Endothelial cell of umbilical vein (primary cell): Measurements from ENCODE around the gene CD47. TPM values are rescaled to one million over a fixed set of nuclear protein-coding genes. Genes with fewer than 3 reads are reported as not detected.

Experiments
- BruUV-seq: library from RNA; stranded (reverse); fragments of 400-500 nt; replicated peaks from 2 replicates; lab custom pipeline; 2021; lab: Mats Ljungman, UMichigan
- CTCF ChIA-PET: fragments of 300-600, 350-600 bp; sonication (Branson Sonifier 250); formaldehyde crosslinking; loops from one replicate; lab custom pipeline; 2021; ENCODE audit warnings: antibody characterized with exemption, inconsistent platforms; lab: Charles Lee
- POLR2A ChIA-PET: fragments of 300-600, 350-600 bp; sonication (Branson Sonifier 250); formaldehyde crosslinking; loops from one replicate; lab custom pipeline; 2021; ENCODE audit warnings: antibody characterized with exemption, inconsistent platforms; lab: Charles Lee
- DNase-seq: peaks from one replicate; pipeline ENCODE4 v3.0.0-alpha.2; 2011; ENCODE audit warnings: low read depth, low spot score
- FAIRE-seq: peaks from 2 replicates; lab custom pipeline; 2011; peaks lifted over from hg19 to GRCh38; lab: Jason Lieb, UNC
- H2AFZ ChIP-seq: 2 replicates; pipeline ENCODE4 v1.6.0; 2012; ENCODE audit warnings: low read depth, low read length, control low read depth, inconsistent platforms
- H3K27ac ChIP-seq: 2 replicates; pipeline ENCODE4 v1.5.1; 2011; ENCODE audit warnings: low read depth, mild to moderate bottlenecking, control low read depth, low read length, moderate library complexity; ENCODE audit not compliant: insufficient read depth
- H3K27me3 ChIP-seq, 2 experiments: 2 replicates each; pipeline versions ENCODE4 v1.6.0 to v1.6.1; 2011; ENCODE audit warnings: low read length in 2 of 2, mixed read lengths in 1 of 2; ENCODE audit not compliant: control insufficient read depth in 2 of 2, insufficient read depth in 2 of 2
- H3K36me3 ChIP-seq, 2 experiments: 2 replicates in 1 of 2; 3 replicates in 1 of 2; pipeline ENCODE4 v1.5.1; 2011; ENCODE audit warnings: low read length in 2 of 2, mild to moderate bottlenecking in 1 of 2, moderate library complexity in 1 of 2; ENCODE audit not compliant: control insufficient read depth in 2 of 2, insufficient read depth in 2 of 2; ENCODE audit errors: extremely low read depth in 1 of 2
- H3K4me1 ChIP-seq: 3 replicates; pipeline ENCODE4 v1.5.1; 2011; ENCODE audit warnings: mild to moderate bottlenecking, low read length; ENCODE audit not compliant: control insufficient read depth, insufficient read depth; ENCODE audit errors: extremely low read depth
- H3K4me2 ChIP-seq: 2 replicates; pipeline ENCODE4 v1.6.1; 2011; ENCODE audit warnings: low read length, control low read depth, mixed read lengths; ENCODE audit not compliant: insufficient read depth
- H3K4me3 ChIP-seq, 3 experiments: fragments of 200-600 bp in 1 of 3; sonication (generic), shearing (Covaris generic) in 1 of 3; replicated peaks in 1 of 3; 2 replicates each; pipeline ENCODE4 v1.5.1; 2011 to 2016; ENCODE audit warnings: control low read depth in 3 of 3, low read length in 3 of 3, mild to moderate bottlenecking in 2 of 3, inconsistent platforms in 1 of 3, low read depth in 1 of 3, moderate library complexity in 1 of 3; ENCODE audit not compliant: insufficient read depth in 1 of 3
- H3K79me2 ChIP-seq: 2 replicates; pipeline ENCODE4 v1.6.0; 2012; ENCODE audit warnings: low read length, inconsistent platforms; ENCODE audit not compliant: control insufficient read depth, insufficient read depth
- H3K9ac ChIP-seq: replicated peaks from 2 replicates; pipeline ENCODE3; 2011; ENCODE audit warnings: low read length, control low read depth; ENCODE audit not compliant: insufficient read depth; ENCODE audit errors: extremely low read depth
- H3K9me1 ChIP-seq: replicated peaks from 3 replicates; pipeline ENCODE4 v1.6.0; 2011; ENCODE audit warnings: mild to moderate bottlenecking, low read length; ENCODE audit not compliant: control insufficient read depth, insufficient read depth; ENCODE audit errors: extremely low read depth
- H3K9me3 ChIP-seq: replicated peaks from 2 replicates; pipeline ENCODE4 v1.5.1; 2012; ENCODE audit warnings: low read length, inconsistent platforms; ENCODE audit not compliant: control insufficient read depth, insufficient read depth
- H4K20me1 ChIP-seq: replicated peaks from 2 replicates; pipeline ENCODE3; 2011; ENCODE audit warnings: mild to moderate bottlenecking, low read length; ENCODE audit not compliant: control insufficient read depth, insufficient read depth; ENCODE audit errors: extremely low read depth
- CTCF ChIP-seq, 2 donors: IDR thresholded peaks; 1 replicate in 1 of 2; 2 replicates in 1 of 2; pipeline ENCODE4 v1.5.1; 2011; ENCODE audit warnings: low read length in 2 of 2, mild to moderate bottlenecking in 2 of 2, moderate library complexity in 2 of 2, control low read depth in 1 of 2, inconsistent platforms in 1 of 2, low read depth in 1 of 2; ENCODE audit not compliant: insufficient read depth in 1 of 2; ENCODE audit errors: extremely low read depth in 1 of 2
- EZH2 ChIP-seq: IDR thresholded peaks from 2 replicates; pipeline ENCODE4 v1.6.1; 2012; ENCODE audit warnings: borderline replicate concordance, low read depth, mild to moderate bottlenecking, moderate library complexity, low read length, inconsistent platforms; ENCODE audit not compliant: severe bottlenecking
- FOS ChIP-seq: IDR thresholded peaks from 2 replicates; pipeline ENCODE4 v1.6.1; 2011; ENCODE audit warnings: mild to moderate bottlenecking, low read length, moderate library complexity, borderline replicate concordance; ENCODE audit not compliant: insufficient read depth
- GATA2 ChIP-seq: IDR thresholded peaks from 2 replicates; pipeline ENCODE4 v1.7.0; 2011; ENCODE audit warnings: low read depth, mild to moderate bottlenecking, moderate library complexity, mixed read lengths, low read length; ENCODE audit not compliant: insufficient read length, insufficient read depth
- JUN ChIP-seq: IDR thresholded peaks from 2 replicates; pipeline ENCODE4 v1.6.1; 2011; ENCODE audit warnings: borderline replicate concordance, low read depth; ENCODE audit not compliant: insufficient read length, insufficient read depth
- MAX ChIP-seq: IDR thresholded peaks from 2 replicates; pipeline ENCODE4 v1.6.1; 2011; ENCODE audit not compliant: insufficient read depth, insufficient read length
- MYC ChIP-seq: IDR thresholded peaks from one replicate; pipeline ENCODE4 v1.6.1; 2011; ENCODE audit warnings: mild to moderate bottlenecking, low read depth, low read length
- POLR2A ChIP-seq: IDR thresholded peaks from 2 replicates; pipeline ENCODE4 v1.6.1; 2012; ENCODE audit warnings: low read depth, mild to moderate bottlenecking, control low read depth, low read length
- POLR2AphosphoS5 ChIP-seq: IDR thresholded peaks from 2 replicates; pipeline ENCODE4 v1.6.1; 2012; ENCODE audit warnings: low read depth, mild to moderate bottlenecking, control low read depth, low read length, moderate library complexity; ENCODE audit not compliant: insufficient read depth
- dilution Hi-C: fragments of 300-500 bp; cut with MboI; formaldehyde crosslinking; loops from one replicate; pipeline ENCODE4 v1.15.0; 2019; ENCODE audit warnings: low sequenced_read_pairs; ENCODE audit not compliant: extremely low pct_ligation_motif_present
- intact Hi-C: fragments of 100-400 bp; cut with micrococcal nuclease; formaldehyde crosslinking; loops from one replicate; pipeline ENCODE4 v1.10.0; 2022
- polyA plus RNA-seq, 4 experiments: library from polyadenylated mRNA; depleted of rRNA in 3 of 4; stranded (reverse) in 3 of 4; unstranded in 1 of 4; fragments of >200 nt; gene quantifications; 2 replicates each; pipeline versions ENCODE4 v1.2.1 to v1.2.3, GENCODE V29; 2011 to 2012; ENCODE audit warnings: missing spikeins in 1 of 4
- total RNA-seq: library from RNA; stranded (reverse); gene quantifications from 2 replicates; pipeline ENCODE4 v1.2.3, GENCODE V29; 2021

Gene CD47
- total and polyA plus RNA-seq, 2 donors (not counting 3 experiments of a cell fraction or from before 2014, with no cell fraction given): 29.3 to 32.2 TPM

GRCh38 chr3:108008931-108009639 is 81.7 kb downstream of the CD47 start:
- dilution Hi-C loops: no loop called here
- BruUV-seq: no TSS peak
- DNase-seq (peak; percentile 31), FAIRE-seq (no peak)
- no peaks in the 10 kb centered on the region for H3K27me3 ChIP-seq
- H3K4me1 ChIP-seq: peaks cover 12% of the 10 kb centered on the region
- no peak overlapping the region for H3K4me3 ChIP-seq
- H3K27ac ChIP-seq: no peak overlapping the region
- H3K9me3 ChIP-seq: no peaks in the 10 kb centered on the region
- intact Hi-C loops: no loop called here
- no peaks in the 10 kb centered on the region for H4K20me1 ChIP-seq
- H3K4me2 ChIP-seq: no peak overlapping the region
- no peaks in the 10 kb centered on the region for H3K79me2 ChIP-seq
- H3K36me3 ChIP-seq: no peaks in the 10 kb centered on the region
- H3K9me1 ChIP-seq: no peaks in the 10 kb centered on the region
- CTCF ChIA-PET: interaction anchor here (0.9 kb wide), 1 partner anchor 22 kb away, joined by 4 read pairs; no protein-coding TSS in a partner anchor
- H2AFZ ChIP-seq: no peak overlapping the region
- H3K9ac ChIP-seq: no peak overlapping the region
- POLR2A ChIA-PET: no interaction called here
- TF ChIP-seq GATA2 (no peak), FOS (no peak), MAX (no peak), CTCF (IDR thresholded peaks at IDR 0.05; ENCODE audit: extremely low read depth in 1 of 2, insufficient read depth in 1 of 2, low read depth in 1 of 2, low read length in 2 of 2) (no peak), MYC (no peak), JUN (no peak), POLR2AphosphoS5 (no peak), POLR2A (no peak), EZH2 (no peak)
